ENCODE results near the gene STUM. TPM values are rescaled to one million over a fixed set of nuclear protein-coding genes. Genes with fewer than 3 reads are reported as not detected.
"Not testable (repeated sequence)": the region's sequence is repeated elsewhere in the genome, so short reads cannot be mapped to it uniquely, and the experiment has no call there.

STUM gene
- total RNA-seq, 4 donors from 2014 or later: 0.92 to 1.9 (median 1.0) TPM

DNA sequence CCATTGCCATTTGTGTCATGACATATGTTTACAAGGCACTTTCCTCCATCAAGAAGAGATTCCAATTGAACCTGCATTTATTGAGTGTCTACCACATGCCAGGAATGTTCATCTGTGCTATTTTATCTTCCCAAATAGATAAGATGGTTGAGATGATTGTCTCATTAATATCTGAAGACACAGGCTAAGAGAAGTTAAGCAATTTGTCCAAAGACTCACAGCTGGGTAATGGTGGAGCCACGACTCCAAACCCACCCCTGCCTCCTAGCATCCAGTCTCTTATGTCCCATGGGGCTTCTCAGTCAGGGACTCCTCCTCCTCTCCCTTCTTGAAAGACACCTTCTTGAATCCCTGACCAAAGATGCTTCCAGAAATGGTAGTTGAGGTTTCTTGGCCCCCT lies 68.1 kb downstream of the STUM start:
- Histone ChIP-seq H3K27ac (no peak overlapping the region), H3K4me3 (no peak overlapping the region), H3K9me3 (no peaks in the 10 kb centered on the region), H3K36me3 (no peaks in the 10 kb centered on the region), H3K27me3 (peaks cover 0 to 2% (median 0%) of the 10 kb centered on the region in 3 donors), H3K4me1 (no peaks in the 10 kb centered on the region)
- no peak for TF ChIP-seq POLR2A (IDR thresholded peaks at IDR 0.05)
- TF ChIP-seq, protein P1, sequence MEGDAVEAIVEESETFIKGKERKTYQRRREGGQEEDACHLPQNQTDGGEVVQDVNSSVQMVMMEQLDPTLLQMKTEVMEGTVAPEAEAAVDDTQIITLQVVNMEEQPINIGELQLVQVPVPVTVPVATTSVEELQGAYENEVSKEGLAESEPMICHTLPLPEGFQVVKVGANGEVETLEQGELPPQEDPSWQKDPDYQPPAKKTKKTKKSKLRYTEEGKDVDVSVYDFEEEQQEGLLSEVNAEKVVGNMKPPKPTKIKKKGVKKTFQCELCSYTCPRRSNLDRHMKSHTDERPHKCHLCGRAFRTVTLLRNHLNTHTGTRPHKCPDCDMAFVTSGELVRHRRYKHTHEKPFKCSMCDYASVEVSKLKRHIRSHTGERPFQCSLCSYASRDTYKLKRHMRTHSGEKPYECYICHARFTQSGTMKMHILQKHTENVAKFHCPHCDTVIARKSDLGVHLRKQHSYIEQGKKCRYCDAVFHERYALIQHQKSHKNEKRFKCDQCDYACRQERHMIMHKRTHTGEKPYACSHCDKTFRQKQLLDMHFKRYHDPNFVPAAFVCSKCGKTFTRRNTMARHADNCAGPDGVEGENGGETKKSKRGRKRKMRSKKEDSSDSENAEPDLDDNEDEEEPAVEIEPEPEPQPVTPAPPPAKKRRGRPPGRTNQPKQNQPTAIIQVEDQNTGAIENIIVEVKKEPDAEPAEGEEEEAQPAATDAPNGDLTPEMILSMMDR (IDR thresholded peaks at IDR 0.05 in 4 of 5, conservative IDR thresholded peaks at IDR 0.05 in 1 of 5): no peak
- DNase-seq (no peak), ATAC-seq (no peak)
- intact Hi-C loops (cut with DNase I; ENCODE audit: low total_unique reads) (no loop called here), in situ Hi-C loops (cut with MboI; ENCODE audit: low sequenced_read_pairs in 4 of 4) (loop anchor here in 2 of 4 donors (10.0 to 25.0 kb wide), 2 partner anchors 192 to 821 kb away; no protein-coding TSS in a partner anchor)

DNA sequence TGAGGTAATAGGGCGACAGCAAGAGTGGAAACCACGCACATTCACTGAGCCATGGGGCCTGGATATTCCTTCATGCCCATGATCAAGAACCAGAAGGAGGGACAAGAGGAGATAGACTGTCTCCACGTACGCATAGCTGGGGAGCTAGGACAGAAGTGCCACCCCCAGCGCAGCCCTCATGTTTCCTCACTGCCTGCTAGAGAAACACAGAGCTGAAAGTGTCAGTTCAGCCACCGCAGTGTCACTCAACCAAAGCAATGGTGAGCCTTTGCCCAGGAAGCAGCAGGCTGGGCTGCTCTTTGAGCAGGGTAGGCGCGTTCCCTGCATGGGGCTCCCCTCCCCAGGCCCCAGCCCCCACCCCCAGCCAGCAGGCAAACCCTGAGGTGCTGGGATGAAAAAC lies 68.5 kb downstream of the STUM start:
- H3K27me3 ChIP-seq: peaks cover 0 to 2% (median 0%) of the 10 kb centered on the region in 3 donors
- TF ChIP-seq POLR2A (IDR thresholded peaks at IDR 0.05): no peak
- TF ChIP-seq, protein P1 (IDR thresholded peaks at IDR 0.05 in 4 of 5, conservative IDR thresholded peaks at IDR 0.05 in 1 of 5): no peak
- no peaks in the 10 kb centered on the region for H3K4me1 ChIP-seq
- DNase-seq (no peak), ATAC-seq (no peak)
- no peak overlapping the region for H3K4me3 ChIP-seq
- intact Hi-C loops (cut with DNase I; ENCODE audit: low total_unique reads) (no loop called here), in situ Hi-C loops (cut with MboI; ENCODE audit: low sequenced_read_pairs in 4 of 4) (loop anchor here in 2 of 4 donors (10.0 to 25.0 kb wide), 2 partner anchors 192 to 820 kb away; no protein-coding TSS in a partner anchor)
- H3K36me3 ChIP-seq: no peaks in the 10 kb centered on the region
- no peak overlapping the region for H3K27ac ChIP-seq
- peaks cover 0 to 2% (median 0%) of the 10 kb centered on the region in 3 donors for H3K9me3 ChIP-seq

DNA sequence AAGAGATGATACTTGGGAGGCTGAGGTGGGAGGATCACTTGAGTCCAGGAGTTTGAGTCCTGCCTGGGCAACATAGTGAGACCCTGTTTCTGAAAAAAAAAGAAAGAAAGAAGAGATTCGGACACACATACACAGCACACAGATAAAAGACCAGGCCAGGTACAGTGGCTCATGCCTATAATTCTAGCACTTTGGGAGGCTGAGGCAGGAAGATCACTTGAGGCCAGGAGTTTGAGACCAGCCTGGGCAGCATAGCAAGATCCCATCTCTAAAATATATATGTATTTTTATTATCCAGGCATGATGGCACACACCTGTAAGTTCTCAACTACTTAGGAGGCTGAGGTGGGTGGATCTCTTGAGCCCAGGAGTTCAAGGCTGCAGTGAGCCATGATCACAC lies 69.2 kb downstream of the STUM start:
- in situ Hi-C loops (cut with MboI; ENCODE audit: low sequenced_read_pairs in 4 of 4): loop anchor here in 2 of 4 donors (10.0 to 25.0 kb wide), 2 partner anchors 193 to 820 kb away; no protein-coding TSS in a partner anchor
- DNase-seq; intact Hi-C loops (cut with DNase I; ENCODE audit: low total_unique reads): not testable (repeated sequence)

DNA sequence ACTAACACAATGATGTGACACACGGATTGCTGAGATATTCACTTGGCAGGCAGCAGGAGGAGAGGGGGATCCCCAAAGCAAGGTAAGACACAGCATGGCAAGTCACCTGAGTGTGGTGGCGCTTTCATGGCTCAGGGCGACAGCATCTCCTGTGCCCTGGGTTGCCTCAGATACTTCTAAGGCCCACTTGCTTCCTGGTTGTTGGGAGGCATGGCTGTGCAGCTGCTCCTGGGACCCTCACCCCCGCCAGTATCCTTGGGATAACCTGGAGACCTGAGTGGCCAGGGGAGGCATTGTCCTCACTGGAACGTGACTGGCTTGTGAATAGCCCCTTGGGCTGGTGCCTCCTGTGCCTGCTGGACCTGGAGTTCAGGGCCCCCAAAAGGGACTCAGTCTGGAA lies 69.8 kb downstream of the STUM start:
- in situ Hi-C loops (cut with MboI; ENCODE audit: low sequenced_read_pairs in 4 of 4): loop anchor here in 2 of 4 donors (10.0 to 25.0 kb wide), 2 partner anchors 194 to 819 kb away; no protein-coding TSS in a partner anchor
- Histone ChIP-seq H3K4me1 (no peaks in the 10 kb centered on the region), H3K27me3 (peaks cover 0 to 2% (median 0%) of the 10 kb centered on the region in 3 donors), H3K4me3 (no peak overlapping the region), H3K36me3 (no peaks in the 10 kb centered on the region), H3K9me3 (peaks cover 0 to 4% (median 0%) of the 10 kb centered on the region in 3 donors), H3K27ac (no peak overlapping the region)
- intact Hi-C loops (cut with DNase I; ENCODE audit: low total_unique reads): no loop called here
- ATAC-seq (no peak), DNase-seq (no peak)
- no peak for TF ChIP-seq POLR2A (IDR thresholded peaks at IDR 0.05)
- TF ChIP-seq, protein P1 (IDR thresholded peaks at IDR 0.05 in 4 of 5, conservative IDR thresholded peaks at IDR 0.05 in 1 of 5): no peak

More for the DNA sequence above, 69.2 kb downstream of the STUM start:
- not testable (repeated sequence) for H3K4me1 ChIP-seq, ATAC-seq, H3K27ac ChIP-seq, H3K27me3 ChIP-seq, H3K4me3 ChIP-seq, H3K36me3 ChIP-seq, H3K9me3 ChIP-seq

DNA sequence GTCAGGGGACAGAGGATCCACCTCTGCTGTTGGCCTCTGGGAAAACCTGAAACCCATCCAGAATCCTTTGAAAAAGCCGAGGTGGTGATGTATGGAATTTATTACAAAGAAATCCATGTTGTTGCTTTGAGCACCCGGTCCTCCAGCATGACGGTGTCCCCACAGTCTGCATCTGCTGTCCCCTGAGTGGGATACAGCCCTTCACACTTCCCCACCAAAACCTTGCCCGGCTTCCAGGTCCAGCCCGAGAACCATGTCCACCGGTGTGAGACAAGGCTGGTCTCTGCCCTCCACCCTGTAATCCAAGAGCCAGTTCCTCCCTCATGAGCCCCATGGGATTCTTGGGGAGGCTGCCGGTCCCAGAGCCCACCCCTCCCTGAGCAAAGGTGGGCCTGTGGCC lies 70.5 kb downstream of the STUM start:
- no peak for DNase-seq
- ATAC-seq: no peak
- Histone ChIP-seq H3K4me3 (no peak overlapping the region), H3K9me3 (peaks cover 0 to 4% (median 0%) of the 10 kb centered on the region in 3 donors), H3K27ac (no peak overlapping the region), H3K36me3 (no peaks in the 10 kb centered on the region), H3K27me3 (peaks cover 0 to 2% (median 0%) of the 10 kb centered on the region in 3 donors), H3K4me1 (no peaks in the 10 kb centered on the region)
- TF ChIP-seq, protein P1 (IDR thresholded peaks at IDR 0.05 in 4 of 5, conservative IDR thresholded peaks at IDR 0.05 in 1 of 5): no peak
- TF ChIP-seq POLR2A (IDR thresholded peaks at IDR 0.05): no peak
- intact Hi-C loops (cut with DNase I; ENCODE audit: low total_unique reads) (no loop called here), in situ Hi-C loops (cut with MboI; ENCODE audit: low sequenced_read_pairs in 4 of 4) (loop anchor here in 2 of 4 donors (10.0 to 25.0 kb wide), 2 partner anchors 194 to 818 kb away; no protein-coding TSS in a partner anchor)

Measured in gastrocnemius medialis (tissue), 4 donors.